ENCODE measurements around the gene TRMT10C.

Gene TRMT10C

DNA sequence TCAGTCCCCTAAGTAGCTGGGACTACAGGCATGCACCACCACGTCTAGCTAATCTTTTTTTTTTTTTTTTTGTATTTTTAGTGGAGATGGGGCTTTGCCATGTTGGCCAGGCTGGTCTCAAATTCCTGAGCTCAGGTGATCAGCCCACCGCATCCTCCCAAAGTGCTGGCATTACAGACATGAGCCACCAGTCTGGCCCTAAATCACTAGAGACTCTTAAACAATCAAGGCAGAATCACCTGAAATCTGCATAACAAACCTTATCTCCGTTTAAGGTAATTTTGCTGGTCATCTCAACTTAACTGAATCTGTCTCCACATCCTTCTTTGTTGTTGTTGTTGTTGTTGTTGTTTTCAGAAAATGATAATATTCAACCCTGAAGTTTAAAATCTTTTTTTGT is 5.6 kb upstream of the TRMT10C start:
- no peaks in the 10 kb centered on the region for H3K27me3 ChIP-seq (replicated peaks)
- H3K4me3 ChIP-seq (ENCODE audit: low read depth, low read length) = no peak overlapping the region
- in situ Hi-C loops (cut with HindIII; ENCODE audit: low pct_ligation_motif_present, low sequenced_read_pairs) = no loop called here
- no peaks in the 10 kb centered on the region for H3K36me3 ChIP-seq (replicated peaks)
- DNase-seq = no peak
- H3K27ac ChIP-seq = no peak overlapping the region
- TF ChIP-seq, protein P1, sequence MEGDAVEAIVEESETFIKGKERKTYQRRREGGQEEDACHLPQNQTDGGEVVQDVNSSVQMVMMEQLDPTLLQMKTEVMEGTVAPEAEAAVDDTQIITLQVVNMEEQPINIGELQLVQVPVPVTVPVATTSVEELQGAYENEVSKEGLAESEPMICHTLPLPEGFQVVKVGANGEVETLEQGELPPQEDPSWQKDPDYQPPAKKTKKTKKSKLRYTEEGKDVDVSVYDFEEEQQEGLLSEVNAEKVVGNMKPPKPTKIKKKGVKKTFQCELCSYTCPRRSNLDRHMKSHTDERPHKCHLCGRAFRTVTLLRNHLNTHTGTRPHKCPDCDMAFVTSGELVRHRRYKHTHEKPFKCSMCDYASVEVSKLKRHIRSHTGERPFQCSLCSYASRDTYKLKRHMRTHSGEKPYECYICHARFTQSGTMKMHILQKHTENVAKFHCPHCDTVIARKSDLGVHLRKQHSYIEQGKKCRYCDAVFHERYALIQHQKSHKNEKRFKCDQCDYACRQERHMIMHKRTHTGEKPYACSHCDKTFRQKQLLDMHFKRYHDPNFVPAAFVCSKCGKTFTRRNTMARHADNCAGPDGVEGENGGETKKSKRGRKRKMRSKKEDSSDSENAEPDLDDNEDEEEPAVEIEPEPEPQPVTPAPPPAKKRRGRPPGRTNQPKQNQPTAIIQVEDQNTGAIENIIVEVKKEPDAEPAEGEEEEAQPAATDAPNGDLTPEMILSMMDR (IDR thresholded peaks at IDR 0.05; ENCODE audit: low read depth, low read length, missing control alignments) = no peak

DNA sequence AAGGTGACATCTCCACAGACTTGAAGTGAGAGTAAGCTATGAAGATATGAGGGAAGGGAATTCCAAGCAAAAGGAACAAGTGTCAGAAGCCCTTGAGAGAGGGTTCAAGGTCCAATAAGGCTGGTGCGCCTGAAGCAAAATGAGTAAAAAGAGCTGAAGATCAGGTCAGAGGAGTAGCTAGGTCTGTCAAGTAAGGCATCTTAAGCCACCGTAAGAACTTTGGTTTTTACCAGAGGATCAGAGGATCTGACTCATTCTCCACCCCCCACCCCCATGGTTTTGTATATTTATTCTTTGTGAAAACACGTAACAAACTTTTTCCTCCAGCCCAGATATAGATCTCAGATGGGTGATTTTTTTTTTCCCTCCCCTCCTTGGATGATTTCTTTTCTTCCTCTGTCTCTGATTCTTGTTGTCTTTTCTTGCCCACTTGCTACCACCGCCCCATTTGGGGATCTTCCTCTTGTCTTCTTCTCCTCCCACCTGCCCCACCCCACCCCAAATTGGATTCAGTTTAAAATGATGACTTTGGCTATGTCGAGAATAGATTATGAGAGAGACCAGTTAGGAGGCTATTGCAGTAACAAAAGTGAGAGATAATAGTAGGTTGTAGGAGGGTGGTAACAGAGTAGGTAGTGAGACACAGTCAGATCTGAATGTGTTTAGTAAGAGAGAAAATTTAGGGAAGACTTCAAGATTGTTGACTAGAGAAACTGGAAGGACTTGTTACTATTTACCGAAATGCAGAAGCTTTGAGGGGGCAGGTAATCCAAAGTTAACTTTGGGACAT is 6.1 kb downstream of the TRMT10C start:
- TF ChIP-seq, protein P1 (IDR thresholded peaks at IDR 0.05; ENCODE audit: low read depth, low read length, missing control alignments) = no peak
- Histone ChIP-seq H3K4me3 (ENCODE audit: low read depth, low read length) (no peak overlapping the region), H3K27ac (no peak overlapping the region), H3K36me3 (replicated peaks) (peaks cover 15% of the 10 kb centered on the region), H3K27me3 (replicated peaks) (no peaks in the 10 kb centered on the region)
- DNase-seq = no peak
- in situ Hi-C loops (cut with HindIII; ENCODE audit: low pct_ligation_motif_present, low sequenced_read_pairs) = no loop called here

DNA sequence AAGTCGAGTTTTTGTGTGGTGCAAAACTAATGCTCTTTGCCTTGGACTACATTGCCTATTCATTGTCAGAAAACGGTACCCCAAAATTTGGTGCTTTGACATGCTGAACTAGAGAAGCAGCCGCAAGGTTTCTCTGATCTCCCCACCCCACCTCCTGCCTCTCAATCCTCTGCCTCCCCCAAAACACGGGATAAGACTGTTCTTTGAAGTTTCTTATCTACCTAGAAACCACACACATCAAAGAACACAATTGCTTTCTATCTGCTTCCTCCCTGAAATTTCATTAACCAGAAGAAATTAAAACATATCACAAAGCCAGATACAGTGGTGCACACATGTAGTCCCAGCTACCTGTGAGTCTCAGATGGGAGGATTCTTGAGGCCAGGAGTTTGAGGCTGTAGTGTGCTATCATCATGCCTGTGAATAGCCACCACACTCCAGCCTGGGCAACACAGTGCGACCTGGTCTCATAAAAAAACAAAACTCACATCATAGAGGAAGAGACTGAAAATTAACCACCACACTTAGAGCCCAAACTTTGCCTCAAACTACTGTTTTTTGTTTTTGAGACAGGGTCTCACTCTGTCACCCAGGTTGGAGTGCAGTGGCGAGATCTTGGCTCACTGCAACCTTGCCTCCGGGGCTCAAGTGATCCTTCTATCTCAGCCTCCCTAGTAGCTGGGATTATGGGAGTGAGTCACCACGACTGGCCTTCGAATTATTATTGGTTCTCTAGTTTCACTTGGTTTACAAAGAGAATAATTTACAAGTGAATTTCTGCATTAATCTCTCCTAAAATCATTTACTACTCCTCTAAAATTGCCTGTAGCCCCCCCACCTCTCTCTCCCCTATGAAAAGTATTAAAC is 9.6 kb downstream of the TRMT10C start:
- Histone ChIP-seq H3K36me3 (replicated peaks) (peaks cover 10% of the 10 kb centered on the region), H3K27me3 (replicated peaks) (no peaks in the 10 kb centered on the region), H3K4me3 (ENCODE audit: low read depth, low read length) (no peak overlapping the region), H3K27ac (no peak overlapping the region)
- DNase-seq = no peak
- in situ Hi-C loops (cut with HindIII; ENCODE audit: low pct_ligation_motif_present, low sequenced_read_pairs) = no loop called here
- TF ChIP-seq, protein P1 (IDR thresholded peaks at IDR 0.05; ENCODE audit: low read depth, low read length, missing control alignments) = no peak

DNA sequence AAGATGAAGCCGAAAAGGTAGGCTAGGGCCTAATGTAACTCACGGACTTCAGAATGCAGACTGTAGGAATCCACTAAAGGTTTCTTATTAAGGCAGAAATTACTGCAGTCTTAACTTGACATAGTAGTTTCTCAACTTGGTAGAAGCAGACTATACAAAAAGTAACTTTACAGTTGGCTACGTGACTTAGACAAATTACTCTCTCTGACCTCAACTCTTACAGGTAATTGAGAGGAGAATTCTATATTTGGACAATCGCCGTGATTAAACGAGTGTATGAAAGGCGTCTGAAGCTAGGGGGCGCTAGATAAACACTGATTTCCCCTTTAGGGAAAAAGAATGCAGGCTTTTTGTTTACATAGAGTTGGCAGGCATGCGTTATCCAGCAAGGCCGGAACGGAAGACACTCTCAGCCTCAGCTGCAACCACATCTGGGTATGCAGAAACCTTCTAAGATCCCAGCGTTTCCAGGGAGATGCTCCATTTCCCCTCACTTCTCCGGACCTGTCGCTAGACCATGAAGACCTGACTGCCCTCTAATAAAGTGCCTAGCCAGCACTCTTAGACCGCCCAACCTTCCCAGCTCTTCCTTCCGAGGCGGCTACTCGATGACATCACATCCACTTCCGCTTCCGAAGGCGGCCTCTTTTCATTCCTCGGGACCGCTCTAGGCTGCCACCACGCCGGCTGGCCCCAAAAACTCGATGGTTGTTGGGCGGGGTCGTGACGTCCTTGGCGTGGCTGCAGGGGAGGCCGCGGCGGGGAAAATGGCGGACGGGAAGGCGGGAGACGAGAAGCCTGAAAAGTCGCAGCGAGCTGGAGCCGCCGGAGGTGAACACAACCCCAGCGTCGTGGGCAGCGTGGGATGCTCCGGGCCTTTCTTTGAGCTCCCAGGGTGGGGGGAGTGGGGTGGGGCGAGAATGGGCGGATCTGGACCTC is 12.1 kb downstream of the TRMT10C start, which contains the start of gene PCNP:
PCNP (plus strand) TSS at position 732 of the 939 bp plus-strand sequence; CDS start at position 768, 36 bp downstream.
- H3K27ac ChIP-seq = peak within 1 kb of the TSS; percentile 96
- in situ Hi-C loops (cut with HindIII; ENCODE audit: low pct_ligation_motif_present, low sequenced_read_pairs) = no loop called here
- H3K4me3 ChIP-seq (ENCODE audit: low read depth, low read length) = peak within 1 kb of the TSS; percentile 92
- TF ChIP-seq, protein P1 (IDR thresholded peaks at IDR 0.05; ENCODE audit: low read depth, low read length, missing control alignments) = peak; percentile 83
- H3K36me3 ChIP-seq (replicated peaks) = peaks cover 8% of the 10 kb centered on the region
- no peaks in the 10 kb centered on the region for H3K27me3 ChIP-seq (replicated peaks)
- peak; percentile 99 for DNase-seq

DNA sequence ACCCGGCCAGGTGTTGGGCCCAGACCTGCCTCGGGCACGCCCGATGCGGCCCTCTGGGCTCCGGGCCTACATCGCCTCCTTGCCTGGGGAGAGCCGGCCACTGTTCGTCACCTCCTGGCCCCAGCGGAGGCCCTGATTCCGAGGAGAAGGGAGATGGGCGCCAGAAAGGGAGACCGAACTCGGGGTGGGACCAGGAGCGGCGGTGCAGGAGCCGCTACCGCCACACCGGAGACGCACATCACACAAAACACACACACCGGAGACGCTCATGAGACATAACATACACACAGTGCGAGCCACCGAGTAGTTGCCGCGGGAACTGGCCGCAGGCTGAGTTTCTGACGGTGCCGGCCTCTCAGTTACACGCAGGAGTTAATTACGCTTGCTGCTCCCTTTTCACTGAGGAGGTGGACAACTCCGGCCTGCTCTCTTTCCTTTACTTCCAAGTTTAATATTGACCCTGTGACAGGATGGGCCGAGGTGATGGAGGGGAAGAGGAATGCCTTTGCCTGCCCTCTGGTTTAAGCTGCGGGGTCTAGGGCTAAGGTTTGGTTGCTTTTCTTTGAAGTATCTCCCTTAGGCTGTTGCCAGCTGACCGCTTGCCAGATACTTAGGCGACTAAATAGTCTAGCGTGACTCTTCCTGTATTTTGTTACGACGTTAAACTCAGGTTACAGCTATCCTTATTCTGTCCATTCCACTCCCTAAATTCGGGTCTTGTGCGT is 12.9 kb downstream of the TRMT10C start:
- peaks cover 9% of the 10 kb centered on the region for H3K36me3 ChIP-seq (replicated peaks)
- peak overlapping the region; percentile 92 for H3K4me3 ChIP-seq (ENCODE audit: low read depth, low read length)
- peak; percentile 45 for DNase-seq
- in situ Hi-C loops (cut with HindIII; ENCODE audit: low pct_ligation_motif_present, low sequenced_read_pairs) = no loop called here
- H3K27ac ChIP-seq = peak overlapping the region; percentile 96
- H3K27me3 ChIP-seq (replicated peaks) = no peaks in the 10 kb centered on the region
- TF ChIP-seq, protein P1 (IDR thresholded peaks at IDR 0.05; ENCODE audit: low read depth, low read length, missing control alignments) = no peak
